Type B pancreatic cell (in vitro differentiated cells): ENCODE results near the gene SLAMF6. TPM values are rescaled to one million over a fixed set of nuclear protein-coding genes. Genes with fewer than 3 reads are reported as not detected.
"Not testable (repeated sequence)": the region's sequence is repeated elsewhere in the genome, so short reads cannot be mapped to it uniquely, and the experiment has no call there.

Experiments
- DNase-seq: peaks from one replicate; pipeline ENCODE4 v3.0.0; 2021; ENCODE audit warnings: mixed read lengths; ENCODE audit not compliant: unreplicated experiment; ENCODE audit errors: extremely low spot score
- H3K27ac Mint-ChIP-seq: 2 replicates; pipeline ENCODE4 v1.8.0; 2021; ENCODE audit warnings: mild to moderate bottlenecking, mixed read lengths
- H3K27me3 Mint-ChIP-seq: 2 replicates; pipeline ENCODE4 v1.8.0; 2021; ENCODE audit warnings: mixed read lengths
- H3K36me3 Mint-ChIP-seq: 2 replicates; pipeline ENCODE4 v1.8.0; 2021; ENCODE audit warnings: mixed read lengths
- H3K4me1 Mint-ChIP-seq: one replicate; pipeline ENCODE4 v1.8.0; 2021; ENCODE audit warnings: mixed read lengths; ENCODE audit not compliant: unreplicated experiment
- H3K4me3 Mint-ChIP-seq: 2 replicates; pipeline ENCODE4 v1.8.0; 2021; ENCODE audit warnings: mild to moderate bottlenecking, mixed read lengths
- H3K9me3 Mint-ChIP-seq: 2 replicates; pipeline ENCODE4 v1.8.0; 2021; ENCODE audit warnings: mixed read lengths
- total RNA-seq: library from RNA; stranded (reverse); gene quantifications from 2 replicates; pipeline ENCODE4 v1.2.1, GENCODE V29; 2021; ENCODE audit warnings: low replicate concordance
- TF ChIP-seq, protein P1 (sequence below): fragments of 200-600 bp; sonication (generic); conservative IDR thresholded peaks from 2 replicates; pipeline ENCODE4 v1.5.0; 2021; ENCODE audit warnings: antibody characterized with exemption, mild to moderate bottlenecking

Gene SLAMF6
- total RNA-seq, 1 donor from 2014 or later: not detected

GRCh38 chr1:160565564-160565963 is 42.5 kb upstream of the SLAMF6 start:
- Mint-ChIP-seq H3K4me3 (no peak overlapping the region), H3K4me1 (no peaks in the 10 kb centered on the region), H3K36me3 (no peaks in the 10 kb centered on the region), H3K27me3 (peaks cover 17% of the 10 kb centered on the region), H3K27ac (no peak overlapping the region), H3K9me3 (peaks cover 10% of the 10 kb centered on the region)
- TF ChIP-seq, protein P1, sequence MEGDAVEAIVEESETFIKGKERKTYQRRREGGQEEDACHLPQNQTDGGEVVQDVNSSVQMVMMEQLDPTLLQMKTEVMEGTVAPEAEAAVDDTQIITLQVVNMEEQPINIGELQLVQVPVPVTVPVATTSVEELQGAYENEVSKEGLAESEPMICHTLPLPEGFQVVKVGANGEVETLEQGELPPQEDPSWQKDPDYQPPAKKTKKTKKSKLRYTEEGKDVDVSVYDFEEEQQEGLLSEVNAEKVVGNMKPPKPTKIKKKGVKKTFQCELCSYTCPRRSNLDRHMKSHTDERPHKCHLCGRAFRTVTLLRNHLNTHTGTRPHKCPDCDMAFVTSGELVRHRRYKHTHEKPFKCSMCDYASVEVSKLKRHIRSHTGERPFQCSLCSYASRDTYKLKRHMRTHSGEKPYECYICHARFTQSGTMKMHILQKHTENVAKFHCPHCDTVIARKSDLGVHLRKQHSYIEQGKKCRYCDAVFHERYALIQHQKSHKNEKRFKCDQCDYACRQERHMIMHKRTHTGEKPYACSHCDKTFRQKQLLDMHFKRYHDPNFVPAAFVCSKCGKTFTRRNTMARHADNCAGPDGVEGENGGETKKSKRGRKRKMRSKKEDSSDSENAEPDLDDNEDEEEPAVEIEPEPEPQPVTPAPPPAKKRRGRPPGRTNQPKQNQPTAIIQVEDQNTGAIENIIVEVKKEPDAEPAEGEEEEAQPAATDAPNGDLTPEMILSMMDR: no peak
- no peak for DNase-seq

DNA sequence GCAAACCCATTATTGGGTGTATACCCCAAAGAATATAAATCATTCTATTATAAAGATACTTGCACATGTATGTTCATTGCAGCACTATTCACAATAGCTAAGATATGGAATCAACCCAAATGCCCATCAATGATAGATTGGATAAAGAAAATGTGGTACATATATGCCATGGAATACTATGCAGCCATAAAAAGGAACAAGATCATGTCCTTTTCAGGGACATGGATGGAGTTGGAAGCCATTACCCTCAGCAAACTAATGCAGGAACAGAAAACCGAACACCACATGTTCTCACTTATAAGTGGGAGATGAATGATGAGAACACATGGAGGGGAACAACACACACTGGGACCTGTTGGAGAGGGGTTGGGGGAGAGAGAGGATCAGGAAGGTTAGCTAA is 40.2 kb upstream of the SLAMF6 start:
- not testable (repeated sequence) for H3K4me1 Mint-ChIP-seq, H3K27ac Mint-ChIP-seq
- H3K27me3 Mint-ChIP-seq: peaks cover 26% of the 10 kb centered on the region

DNA sequence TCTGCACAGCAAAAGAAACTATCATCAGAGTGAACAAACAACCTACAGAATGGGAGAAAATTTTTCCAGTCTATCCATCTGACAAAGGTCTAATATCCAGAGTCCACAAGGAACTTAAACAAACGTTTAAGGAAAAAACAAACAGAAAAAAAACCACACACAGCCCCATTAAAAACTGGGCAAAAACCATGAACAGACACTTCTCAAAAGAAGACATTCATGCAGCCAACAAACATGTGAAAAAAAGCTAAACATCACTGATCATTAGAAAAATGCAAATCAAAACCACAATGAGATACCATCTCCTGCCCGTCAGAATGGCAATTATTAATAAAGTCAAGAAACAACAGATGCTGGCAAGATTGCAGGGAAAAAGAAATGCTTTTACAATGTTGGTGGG is 39.7 kb upstream of the SLAMF6 start:
- H3K4me1 Mint-ChIP-seq: not testable (repeated sequence)
- peaks cover 10% of the 10 kb centered on the region for H3K9me3 Mint-ChIP-seq

More for the DNA sequence above, 40.2 kb upstream of the SLAMF6 start:
- not testable (repeated sequence) for H3K36me3 Mint-ChIP-seq, H3K4me3 Mint-ChIP-seq, DNase-seq
- H3K9me3 Mint-ChIP-seq: peaks cover 10% of the 10 kb centered on the region

GRCh38 chr1:160560806-160561205 is 37.8 kb upstream of the SLAMF6 start:
- Mint-ChIP-seq H3K4me1 (no peaks in the 10 kb centered on the region), H3K27me3 (peaks cover 24% of the 10 kb centered on the region), H3K4me3 (no peak overlapping the region), H3K36me3 (no peaks in the 10 kb centered on the region), H3K9me3 (peaks cover 10% of the 10 kb centered on the region), H3K27ac (no peak overlapping the region)
- TF ChIP-seq, protein P1: no peak
- DNase-seq: no peak

More for the DNA sequence above, 39.7 kb upstream of the SLAMF6 start:
- H3K27me3 Mint-ChIP-seq: peaks cover 26% of the 10 kb centered on the region
- not testable (repeated sequence) for H3K36me3 Mint-ChIP-seq, H3K27ac Mint-ChIP-seq, H3K4me3 Mint-ChIP-seq, DNase-seq

GRCh38 chr1:160560045-160560705 is 37.1 kb upstream of the SLAMF6 start:
- Mint-ChIP-seq H3K4me3 (no peak overlapping the region), H3K27ac (no peak overlapping the region), H3K9me3 (peaks cover 10% of the 10 kb centered on the region), H3K36me3 (no peaks in the 10 kb centered on the region), H3K4me1 (no peaks in the 10 kb centered on the region), H3K27me3 (peaks cover 23% of the 10 kb centered on the region)
- no peak for DNase-seq
- TF ChIP-seq, protein P1: no peak

DNA sequence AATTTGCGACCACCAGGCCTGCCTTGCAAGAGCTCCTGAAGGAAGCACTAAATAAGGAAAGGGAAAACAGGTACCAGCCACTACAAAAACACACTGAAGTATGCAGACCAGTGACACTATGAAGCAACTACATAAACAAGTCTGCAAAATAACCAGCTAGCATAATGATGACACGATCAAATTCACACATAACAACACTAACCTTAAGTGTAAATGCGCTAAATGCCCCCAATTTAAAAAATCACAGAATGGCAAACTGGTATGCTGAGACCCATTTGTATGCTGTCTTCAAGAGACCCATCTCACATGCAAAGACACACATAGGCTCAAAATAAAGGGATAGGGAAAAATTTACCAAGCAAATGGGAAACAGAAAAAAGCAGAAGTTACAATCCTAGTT is 36.4 kb upstream of the SLAMF6 start:
- not testable (repeated sequence) for H3K36me3 Mint-ChIP-seq, H3K4me3 Mint-ChIP-seq, DNase-seq, H3K4me1 Mint-ChIP-seq, H3K27ac Mint-ChIP-seq
- peaks cover 23% of the 10 kb centered on the region for H3K27me3 Mint-ChIP-seq
- H3K9me3 Mint-ChIP-seq: peaks cover 10% of the 10 kb centered on the region

DNA sequence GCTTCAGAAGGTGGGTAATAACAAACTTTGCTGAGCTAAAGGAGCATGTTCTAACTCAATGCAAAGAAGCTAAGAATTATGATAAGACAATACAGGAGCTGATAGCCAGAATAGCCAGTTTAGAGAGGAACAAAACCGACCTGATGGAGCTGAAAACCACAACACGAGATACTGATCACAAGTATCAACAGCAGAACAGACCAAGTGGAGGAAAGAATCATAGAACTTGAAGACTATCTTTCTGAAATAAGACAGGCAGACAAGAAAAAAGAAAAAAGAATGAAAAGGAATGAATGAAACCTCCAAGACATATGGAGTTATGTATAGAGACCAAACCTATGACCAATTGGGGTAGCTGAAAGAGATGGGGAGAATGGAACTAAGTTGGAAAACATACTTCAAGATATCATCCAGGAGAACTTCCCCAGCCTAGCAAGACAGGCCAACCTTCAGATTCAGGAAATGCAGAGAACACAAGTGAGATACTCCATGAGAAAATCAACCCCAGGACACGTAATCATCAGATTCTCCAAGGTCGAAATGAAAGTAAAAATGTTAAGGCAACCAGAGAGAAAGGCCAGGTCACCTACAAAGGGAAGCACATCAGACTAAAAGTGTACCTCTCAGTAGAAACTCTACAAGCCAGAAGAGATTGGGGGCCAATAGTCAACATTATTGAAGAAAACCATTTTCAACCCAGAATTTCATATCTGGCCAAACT is 35.8 kb upstream of the SLAMF6 start:
- no peak overlapping the region for H3K4me3 Mint-ChIP-seq
- peaks cover 10% of the 10 kb centered on the region for H3K9me3 Mint-ChIP-seq
- no peaks in the 10 kb centered on the region for H3K4me1 Mint-ChIP-seq

More for the DNA sequence above, 35.8 kb upstream of the SLAMF6 start:
- Mint-ChIP-seq H3K36me3 (no peaks in the 10 kb centered on the region), H3K27me3 (peaks cover 23% of the 10 kb centered on the region), H3K27ac (no peak overlapping the region)
- no peak for DNase-seq
- TF ChIP-seq, protein P1: no peak
